Testis (tissue), 3 donors: ENCODE results near the gene CADM1. TPM values are rescaled to one million over a fixed set of nuclear protein-coding genes. Genes with fewer than 3 reads are reported as not detected.
A peak's percentile ranks its signal among the peaks of the same experiment; 100 is the strongest.

Source experiments
- DNase-seq: peaks from one replicate; pipeline ENCODE4 v3.0.0-alpha.2; 2019
- H3K27ac ChIP-seq, 2 donors: fragments of 200-600 bp; sonication (generic); one replicate each; pipeline ENCODE4 v1.5.1; 2019
- H3K27me3 ChIP-seq: fragments of 200-600 bp; sonication (generic); one replicate; pipeline ENCODE4 v1.5.1; 2019
- H3K36me3 ChIP-seq: fragments of 200-600 bp; sonication (generic); one replicate; pipeline ENCODE4 v1.5.1; 2017; ENCODE audit warnings: low read depth; ENCODE audit errors: missing control alignments
- H3K4me1 ChIP-seq: fragments of 200-600 bp; sonication (generic); one replicate; pipeline ENCODE4 v1.5.1; 2019
- H3K4me3 ChIP-seq, 2 donors: fragments of 200-600 bp; sonication (generic); one replicate each; pipeline ENCODE4 v1.5.1; 2017 to 2019
- H3K9me3 ChIP-seq: fragments of 200-600 bp; sonication (generic); one replicate; pipeline ENCODE4 v1.5.1; 2017
- POLR2A ChIP-seq: fragments of 450-650 bp; IDR thresholded peaks from one replicate; pipeline ENCODE4 v1.6.1; 2017; ENCODE audit warnings: antibody characterized with exemption, mild to moderate bottlenecking, moderate library complexity
- WGBS, 2 donors: methylation state at CpG; one replicate each; pipeline ENCODE4 v1.1.5; 2018; 5-methylcytosine and 5-hydroxymethylcytosine counted together
- intact Hi-C: fragments of 100-400 bp; cut with DNase I; formaldehyde crosslinking; loops from one replicate; pipeline ENCODE4 v1.15.1; 2023; ENCODE audit warnings: low total_unique reads
- polyA plus RNA-seq: library from polyadenylated mRNA; stranded (reverse); fragments of 350-450 nt; fragmentation: Illumina TruSeq; extraction: RNeasy Lipid Tissue Mini Kit (QIAGEN cat#74804); gene quantifications from one replicate; pipeline ENCODE4 v1.2.3, GENCODE V29; 2014; ENCODE audit warnings: low read depth, low replicate concordance; ENCODE audit not compliant: insufficient read depth
- total RNA-seq, 2 donors: library from RNA; depleted of rRNA; stranded (reverse); fragments of >200 nt; gene quantifications; one replicate each; pipeline ENCODE4 v1.2.3, GENCODE V29; 2016
- TF ChIP-seq, protein P1 (sequence below), 3 experiments: fragments of 450-650 bp in 2 of 3; fragments of 200-600 bp in 1 of 3; sonication (generic) in 1 of 3; IDR thresholded peaks; one replicate each; pipeline ENCODE4 v1.5.1; 2016 to 2019; ENCODE audit warnings: antibody characterized with exemption in 3 of 3, mild to moderate bottlenecking in 2 of 3, moderate library complexity in 1 of 3

CADM1 gene
- total and polyA plus RNA-seq, 3 donors from 2014 or later, result 135 to 230 (median 216) TPM

DNA sequence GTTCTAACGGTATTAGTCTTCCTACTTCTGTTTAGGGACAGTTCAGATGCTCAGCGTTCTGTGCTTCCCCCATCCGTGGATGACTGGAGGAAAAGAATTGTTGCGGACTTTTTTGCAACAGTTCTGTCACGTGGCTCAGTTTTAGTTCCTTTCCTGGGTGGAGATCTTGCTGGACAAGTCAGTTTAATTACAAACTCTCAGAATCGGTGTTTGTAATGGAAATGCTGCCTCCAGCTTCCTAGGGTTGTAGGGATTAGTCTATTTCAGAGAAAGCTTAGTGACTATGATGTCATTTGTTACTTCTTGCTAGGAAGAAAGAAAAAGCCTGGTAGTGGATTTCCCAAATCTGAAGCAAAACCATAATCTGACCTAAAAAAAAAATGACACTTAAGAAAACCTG is 320.4 kb downstream of the CADM1 start:
- intact Hi-C loops, result no loop called here
- H3K9me3 ChIP-seq, result no peaks in the 10 kb centered on the region
- peaks cover 11% of the 10 kb centered on the region for H3K4me1 ChIP-seq
- no peaks in the 10 kb centered on the region for H3K27me3 ChIP-seq
- TF ChIP-seq, protein P1, sequence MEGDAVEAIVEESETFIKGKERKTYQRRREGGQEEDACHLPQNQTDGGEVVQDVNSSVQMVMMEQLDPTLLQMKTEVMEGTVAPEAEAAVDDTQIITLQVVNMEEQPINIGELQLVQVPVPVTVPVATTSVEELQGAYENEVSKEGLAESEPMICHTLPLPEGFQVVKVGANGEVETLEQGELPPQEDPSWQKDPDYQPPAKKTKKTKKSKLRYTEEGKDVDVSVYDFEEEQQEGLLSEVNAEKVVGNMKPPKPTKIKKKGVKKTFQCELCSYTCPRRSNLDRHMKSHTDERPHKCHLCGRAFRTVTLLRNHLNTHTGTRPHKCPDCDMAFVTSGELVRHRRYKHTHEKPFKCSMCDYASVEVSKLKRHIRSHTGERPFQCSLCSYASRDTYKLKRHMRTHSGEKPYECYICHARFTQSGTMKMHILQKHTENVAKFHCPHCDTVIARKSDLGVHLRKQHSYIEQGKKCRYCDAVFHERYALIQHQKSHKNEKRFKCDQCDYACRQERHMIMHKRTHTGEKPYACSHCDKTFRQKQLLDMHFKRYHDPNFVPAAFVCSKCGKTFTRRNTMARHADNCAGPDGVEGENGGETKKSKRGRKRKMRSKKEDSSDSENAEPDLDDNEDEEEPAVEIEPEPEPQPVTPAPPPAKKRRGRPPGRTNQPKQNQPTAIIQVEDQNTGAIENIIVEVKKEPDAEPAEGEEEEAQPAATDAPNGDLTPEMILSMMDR (IDR thresholded peaks at IDR 0.05), result no peak
- TF ChIP-seq POLR2A, result no peak
- DNase-seq, result no peak
- 80 to 85% methylated on average over 6 of the region's 6 CpGs for WGBS, 2 donors
- no peak overlapping the region for H3K4me3 ChIP-seq
- H3K36me3 ChIP-seq, result no peaks in the 10 kb centered on the region
- no peak overlapping the region for H3K27ac ChIP-seq

DNA sequence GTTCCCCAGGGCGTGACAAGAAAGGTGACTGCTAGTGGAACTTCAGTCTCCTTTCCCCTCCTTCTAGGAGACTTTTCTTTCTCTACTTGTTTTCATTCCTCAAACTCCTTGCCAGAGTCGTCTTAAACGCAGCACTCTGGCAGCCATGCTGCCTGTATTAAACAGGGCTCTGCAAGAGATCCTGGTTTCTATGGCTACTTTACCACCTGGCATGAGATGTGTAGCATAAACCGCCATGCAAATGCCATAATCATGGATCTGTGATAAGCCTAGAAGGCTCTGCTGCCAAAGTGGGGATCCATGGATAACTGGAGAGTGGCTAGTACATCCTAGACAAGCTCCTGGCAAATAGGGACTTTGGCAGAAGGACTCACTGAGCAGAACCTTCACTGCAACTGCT is 321.1 kb downstream of the CADM1 start:
- intact Hi-C loops, result no loop called here
- H3K27me3 ChIP-seq, result no peaks in the 10 kb centered on the region
- no peak for DNase-seq
- H3K4me1 ChIP-seq, result peaks cover 11% of the 10 kb centered on the region
- H3K4me3 ChIP-seq, result no peak overlapping the region
- no peak for TF ChIP-seq POLR2A
- TF ChIP-seq, protein P1 (IDR thresholded peaks at IDR 0.05), result no peak
- 84 to 89% methylated on average over 4 of the region's 4 CpGs for WGBS, 2 donors
- H3K36me3 ChIP-seq, result no peaks in the 10 kb centered on the region
- no peak overlapping the region for H3K27ac ChIP-seq
- H3K9me3 ChIP-seq, result no peaks in the 10 kb centered on the region

DNA sequence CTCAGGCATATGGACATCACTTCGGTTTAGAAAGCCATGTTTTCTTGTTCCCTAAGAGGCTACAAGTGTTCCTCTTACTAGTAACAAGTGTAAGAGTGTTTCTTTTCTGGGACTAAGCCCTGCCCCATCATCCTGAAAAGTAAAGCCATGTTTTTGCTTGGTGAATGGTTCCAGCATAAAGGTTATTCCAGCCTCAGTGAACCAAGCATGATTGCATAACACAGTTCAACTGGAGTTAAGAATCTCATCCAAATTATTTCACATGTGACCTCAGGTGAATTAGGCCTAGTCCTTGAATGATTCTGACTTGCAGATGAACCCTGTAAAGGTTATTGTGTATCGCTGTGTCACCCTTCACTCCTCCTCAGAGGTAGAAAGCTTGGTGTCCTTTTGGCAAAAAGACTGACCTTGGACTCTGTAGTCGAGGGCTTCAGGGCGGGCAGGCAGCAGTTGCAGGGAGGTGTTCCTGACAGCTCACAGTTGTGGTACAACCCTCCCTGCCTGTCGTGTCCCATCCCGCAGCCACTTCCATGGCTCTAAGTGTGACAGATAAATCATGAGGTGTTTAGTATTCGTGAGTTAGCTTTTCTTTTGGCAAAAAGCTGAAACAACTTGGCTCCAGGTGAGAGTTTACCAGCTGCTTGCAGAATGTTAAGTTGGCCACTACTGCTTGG is 321.8 kb downstream of the CADM1 start:
- Histone ChIP-seq H3K9me3 (no peaks in the 10 kb centered on the region), H3K4me1 (peaks cover 11% of the 10 kb centered on the region), H3K27ac (no peak overlapping the region), H3K27me3 (no peaks in the 10 kb centered on the region), H3K36me3 (no peaks in the 10 kb centered on the region), H3K4me3 (no peak overlapping the region)
- no peak for DNase-seq
- TF ChIP-seq, protein P1 (IDR thresholded peaks at IDR 0.05), result no peak
- no peak for TF ChIP-seq POLR2A
- intact Hi-C loops, result no loop called here
- 55 to 77% methylated on average over 6 to 7 of the region's 7 CpGs for WGBS, 2 donors

GRCh38 chr11:115181538-115181937 is 322.7 kb downstream of the CADM1 start:
- Histone ChIP-seq H3K4me1 (peaks cover 11% of the 10 kb centered on the region), H3K27me3 (no peaks in the 10 kb centered on the region), H3K27ac (no peak overlapping the region), H3K36me3 (no peaks in the 10 kb centered on the region), H3K4me3 (no peak overlapping the region), H3K9me3 (no peaks in the 10 kb centered on the region)
- no peak for TF ChIP-seq POLR2A
- TF ChIP-seq, protein P1 (IDR thresholded peaks at IDR 0.05), result no peak
- intact Hi-C loops, result no loop called here
- WGBS, 2 donors, result 56 to 74% methylated on average over 12 of the region's 12 CpGs
- DNase-seq, result peak; percentile 34

GRCh38 chr11:115180272-115180671 is 323.9 kb downstream of the CADM1 start:
- TF ChIP-seq POLR2A, result no peak
- TF ChIP-seq, protein P1 (IDR thresholded peaks at IDR 0.05), result no peak
- Histone ChIP-seq H3K4me1 (peaks cover 11% of the 10 kb centered on the region), H3K4me3 (no peak overlapping the region), H3K27ac (no peak overlapping the region), H3K9me3 (no peaks in the 10 kb centered on the region), H3K36me3 (no peaks in the 10 kb centered on the region), H3K27me3 (no peaks in the 10 kb centered on the region)
- 43 to 53% methylated on average over 7 of the region's 7 CpGs for WGBS, 2 donors
- intact Hi-C loops, result no loop called here
- DNase-seq, result no peak
